Cerebellar cortex (tissue), 1 donor: ENCODE measurements around the gene TP53BP1.
A peak's percentile ranks its signal among the peaks of the same experiment; 100 is the strongest.

Experiments
- DNase-seq: peaks from one replicate; pipeline ENCODE4 v3.0.0-alpha.2; 2015; ENCODE audit warnings: low spot score

Gene TP53BP1

GRCh38 chr15:43517354-43518196 lies 24.6 kb upstream of the TP53BP1 start, which contains the start of gene MAP1A:
MAP1A (plus strand) TSS chr15:43517608; CDS start chr15:43521474, 3,866 bp downstream.
- DNase-seq, result peak; percentile 87

GRCh38 chr15:43516801-43517353 lies 23.9 kb upstream of the TP53BP1 start:
- peak; percentile 72 for DNase-seq

GRCh38 chr15:43516185-43516584 lies 23.2 kb upstream of the TP53BP1 start:
- peak; percentile 35 for DNase-seq

- DNase-seq, result no peak
Observed at GRCh38 chr15:43515741-43516140, 22.8 kb upstream of the TP53BP1 start.

- DNase-seq, result peak; percentile 59
Observed at GRCh38 chr15:43514241-43515057, 21.5 kb upstream of the TP53BP1 start.

- DNase-seq, result no peak
Observed at GRCh38 chr15:43513550-43513949, 20.6 kb upstream of the TP53BP1 start.

GRCh38 chr15:43511012-43511885 lies 18.3 kb upstream of the TP53BP1 start:
- DNase-seq, result peak; percentile 75

- DNase-seq, result peak; percentile 99
Observed at GRCh38 chr15:43510200-43511011, 17.4 kb upstream of the TP53BP1 start.

- DNase-seq, result peak; percentile 50
Observed at GRCh38 chr15:43509660-43510199, 16.8 kb upstream of the TP53BP1 start.

GRCh38 chr15:43508991-43509659 lies 16.2 kb upstream of the TP53BP1 start:
- DNase-seq, result peak; percentile 58

- DNase-seq, result no peak
Observed at GRCh38 chr15:43508421-43508820, 15.5 kb upstream of the TP53BP1 start.

GRCh38 chr15:43505738-43506137 lies 12.8 kb upstream of the TP53BP1 start:
- no peak for DNase-seq

GRCh38 chr15:43499635-43500034 lies 6.7 kb upstream of the TP53BP1 start:
- DNase-seq, result no peak

- no peak for DNase-seq
Observed at GRCh38 chr15:43498990-43499389, 6.0 kb upstream of the TP53BP1 start.

GRCh38 chr15:43493703-43494472 lies 932 bp upstream of the TP53BP1 start:
- no peak for DNase-seq

- peak; percentile 53 for DNase-seq
Observed at GRCh38 chr15:43492266-43492665, 690 bp downstream of the TP53BP1 start.

GRCh38 chr15:43489191-43489590 lies 3.8 kb downstream of the TP53BP1 start:
- DNase-seq, result no peak

GRCh38 chr15:43488790-43489189 lies 4.2 kb downstream of the TP53BP1 start:
- DNase-seq, result no peak

- no peak for DNase-seq
Observed at GRCh38 chr15:43487271-43487895, 5.6 kb downstream of the TP53BP1 start.
